ENCODE data around the gene IPO13.

- TF ChIP-seq POLR2A (IDR thresholded peaks at IDR 0.05) (no peak), CTCF (IDR thresholded peaks at IDR 0.05) (no peak)
Measured at GRCh38 chr1:43921022-43921421, 25.7 kb upstream of the IPO13 start.
